Measurements from ENCODE around the gene HASPIN.

GRCh38 chr17:3679531-3680126 lies 44.1 kb upstream of the HASPIN start:
- TF ChIP-seq EZH2 (IDR thresholded peaks at IDR 0.05; ENCODE audit: low read depth, unreplicated experiment) = no peak
- no peak for TF ChIP-seq CTCF (conservative IDR thresholded peaks at IDR 0.05; ENCODE audit: low read depth in 2 of 2)
- TF ChIP-seq ETS1 (IDR thresholded peaks at IDR 0.05) = no peak
- no peak for TF ChIP-seq POLR2AphosphoS5 (IDR thresholded peaks at IDR 0.05; ENCODE audit: low read depth)
- no peak for TF ChIP-seq ZNF114 (CRISPR knock-in tag; IDR thresholded peaks at IDR 0.05)
- no peak for TF ChIP-seq REST (IDR thresholded peaks at IDR 0.05; ENCODE audit: unreplicated experiment)
- TF ChIP-seq JUNB (IDR thresholded peaks at IDR 0.05; ENCODE audit: unreplicated experiment) = no peak
- TF ChIP-seq EZH2phosphoT487 (IDR thresholded peaks at IDR 0.05; ENCODE audit: unreplicated experiment) = no peak
- TF ChIP-seq NANOG (IDR thresholded peaks at IDR 0.05; ENCODE audit: borderline replicate concordance) = no peak

Measured in GM23338 (cell line).